CD4-positive, alpha-beta memory T cell (primary cell): ENCODE data around the gene TBC1D9. TPM values are rescaled to one million over a fixed set of nuclear protein-coding genes. Genes with fewer than 3 reads are reported as not detected.
"Not testable (repeated sequence)": the region's sequence is repeated elsewhere in the genome, so short reads cannot be mapped to it uniquely, and the experiment has no call there.

Source experiments
- CTCF ChIA-PET: fragments of 350-600 bp; sonication (Branson Sonifier 250); formaldehyde crosslinking; loops from one replicate; lab custom pipeline; 2021; ENCODE audit warnings: inconsistent platforms; ENCODE audit not compliant: partially characterized antibody; lab: Charles Lee
- POLR2A ChIA-PET: fragments of 350-600 bp; sonication (Branson Sonifier 250); formaldehyde crosslinking; loops from one replicate; lab custom pipeline; 2021; ENCODE audit not compliant: partially characterized antibody; lab: Charles Lee
- DNase-seq, 5 donors: peaks; one replicate each; pipeline versions ENCODE4 v3.0.0 to v3.0.0-alpha.2; 2020 to 2022; ENCODE audit warnings: mixed read lengths in 1 of 5
- H3K27ac ChIP-seq: one replicate; pipeline ENCODE4 v1.7.0; 2013; ENCODE audit warnings: low read depth, low read length
- H3K27me3 ChIP-seq: 2 replicates; pipeline ENCODE4 v1.7.0; 2013; ENCODE audit warnings: mild to moderate bottlenecking, low read length, moderate library complexity; ENCODE audit not compliant: insufficient read depth
- H3K36me3 ChIP-seq: 2 replicates; pipeline ENCODE4 v1.7.0; 2013; ENCODE audit warnings: mild to moderate bottlenecking, low read length, moderate library complexity; ENCODE audit not compliant: insufficient read depth
- H3K4me1 ChIP-seq: 2 replicates; pipeline ENCODE4 v1.7.0; 2013; ENCODE audit warnings: mild to moderate bottlenecking, low read length, moderate library complexity; ENCODE audit not compliant: insufficient read depth
- H3K4me3 ChIP-seq, 2 donors: one replicate each; pipeline ENCODE4 v1.7.0; 2013; ENCODE audit warnings: low read length in 2 of 2, mild to moderate bottlenecking in 1 of 2
- H3K9me3 ChIP-seq, 2 donors: one replicate each; pipeline ENCODE4 v1.7.0; 2013; ENCODE audit warnings: low read length in 2 of 2, control low read depth in 1 of 2; ENCODE audit not compliant: control insufficient read depth in 1 of 2
- H3K27ac Mint-ChIP-seq, 7 donors: one replicate each; pipeline ENCODE4 v1.8.0; 2020 to 2021; ENCODE audit warnings: mixed read lengths in 7 of 7, mild to moderate bottlenecking in 6 of 7, inconsistent platforms in 3 of 7, moderate library complexity in 3 of 7
- H3K27me3 Mint-ChIP-seq, 2 donors: one replicate each; pipeline ENCODE4 v1.8.0; 2020 to 2021; ENCODE audit warnings: mixed read lengths in 2 of 2
- H3K36me3 Mint-ChIP-seq, 2 donors: one replicate each; pipeline ENCODE4 v1.8.0; 2020 to 2021; ENCODE audit warnings: mixed read lengths in 2 of 2, inconsistent platforms in 1 of 2, mild to moderate bottlenecking in 1 of 2
- H3K4me1 Mint-ChIP-seq, 4 donors: one replicate each; pipeline ENCODE4 v1.8.0; 2020 to 2021; ENCODE audit warnings: mixed read lengths in 4 of 4, mild to moderate bottlenecking in 1 of 4
- H3K4me3 Mint-ChIP-seq, 8 donors: one replicate each; pipeline ENCODE4 v1.8.0; 2020 to 2021; ENCODE audit warnings: mixed read lengths in 8 of 8, mild to moderate bottlenecking in 7 of 8, moderate library complexity in 6 of 8, inconsistent platforms in 3 of 8
- H3K9me3 Mint-ChIP-seq, 8 donors: one replicate each; pipeline ENCODE4 v1.8.0; 2020 to 2021; ENCODE audit warnings: mixed read lengths in 8 of 8, mild to moderate bottlenecking in 5 of 8, inconsistent platforms in 3 of 8, moderate library complexity in 1 of 8
- intact Hi-C: fragments of 100-400 bp; cut with micrococcal nuclease; formaldehyde crosslinking; loops from one replicate; pipeline ENCODE4 v1.15.1; 2023
- polyA plus RNA-seq, 2 donors: library from polyadenylated mRNA; unstranded; fragments of 300-500 nt; fragmentation: Illumina TruSeq; gene quantifications; one replicate each; pipeline ENCODE4 v1.2.3, GENCODE V29; 2021
- total RNA-seq, 2 experiments: library from RNA; stranded (reverse); gene quantifications; one replicate each; pipeline ENCODE4 v1.2.3, GENCODE V29; 2021

The TBC1D9 gene
- total and polyA plus RNA-seq, 4 experiments from 2014 or later, result 0.34 to 0.67 (median 0.38) TPM; not detected in 1

- POLR2A ChIA-PET, result no interaction called here
- intact Hi-C loops, result no loop called here
- no peaks in the 10 kb centered on the region for H3K9me3 ChIP-seq
- H3K27me3 ChIP-seq, result no peaks in the 10 kb centered on the region
- H3K4me1 ChIP-seq, result no peaks in the 10 kb centered on the region
- no peak overlapping the region for H3K4me3 ChIP-seq
- Mint-ChIP-seq H3K27me3 (peaks cover 4 to 9% of the 10 kb centered on the region in 2 donors), H3K9me3 (peaks cover 0 to 9% (median 6%) of the 10 kb centered on the region in 8 donors), H3K27ac (no peak overlapping the region), H3K4me3 (no peak overlapping the region), H3K36me3 (no peaks in the 10 kb centered on the region), H3K4me1 (no peaks in the 10 kb centered on the region)
- DNase-seq, result no peak
- H3K27ac ChIP-seq, result no peak overlapping the region
- no peaks in the 10 kb centered on the region for H3K36me3 ChIP-seq
- CTCF ChIA-PET, result no interaction called here
Observed at GRCh38 chr4:140790171-140790570, 34.0 kb upstream of the TBC1D9 start.

DNA sequence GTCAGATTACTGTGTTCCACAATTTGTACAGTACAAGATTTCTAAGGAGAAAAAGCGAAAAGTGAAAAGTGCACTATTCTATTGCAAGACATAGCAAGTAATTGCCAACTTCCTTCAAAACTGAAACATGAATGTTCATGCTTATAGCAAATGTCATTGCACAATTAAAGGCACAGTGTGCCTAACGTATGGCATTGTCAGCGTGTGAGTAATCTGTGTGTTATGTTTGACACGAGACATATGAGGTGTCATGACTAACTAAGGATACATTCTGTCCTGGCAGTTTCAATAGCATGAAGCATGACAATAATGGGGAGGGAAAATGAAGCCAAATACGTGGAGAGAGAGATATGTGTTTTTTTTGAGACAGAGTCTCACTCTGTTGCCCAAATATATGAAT lies 33.6 kb upstream of the TBC1D9 start:
- no peak overlapping the region for H3K4me3 Mint-ChIP-seq
- no peaks in the 10 kb centered on the region for H3K4me1 ChIP-seq
- no peak overlapping the region for H3K4me3 ChIP-seq
- intact Hi-C loops, result no loop called here
- H3K27me3 ChIP-seq, result no peaks in the 10 kb centered on the region
- H3K27ac ChIP-seq, result no peak overlapping the region
- no peaks in the 10 kb centered on the region for H3K4me1 Mint-ChIP-seq
- no peaks in the 10 kb centered on the region for H3K36me3 ChIP-seq
- POLR2A ChIA-PET, result no interaction called here
- no peak for DNase-seq
- CTCF ChIA-PET, result no interaction called here
- no peak overlapping the region for H3K27ac Mint-ChIP-seq
- no peaks in the 10 kb centered on the region for H3K36me3 Mint-ChIP-seq
- no peaks in the 10 kb centered on the region for H3K9me3 ChIP-seq
- peaks cover 4 to 9% of the 10 kb centered on the region in 2 donors for H3K27me3 Mint-ChIP-seq
- peaks cover 0 to 9% (median 6%) of the 10 kb centered on the region in 8 donors for H3K9me3 Mint-ChIP-seq

DNA sequence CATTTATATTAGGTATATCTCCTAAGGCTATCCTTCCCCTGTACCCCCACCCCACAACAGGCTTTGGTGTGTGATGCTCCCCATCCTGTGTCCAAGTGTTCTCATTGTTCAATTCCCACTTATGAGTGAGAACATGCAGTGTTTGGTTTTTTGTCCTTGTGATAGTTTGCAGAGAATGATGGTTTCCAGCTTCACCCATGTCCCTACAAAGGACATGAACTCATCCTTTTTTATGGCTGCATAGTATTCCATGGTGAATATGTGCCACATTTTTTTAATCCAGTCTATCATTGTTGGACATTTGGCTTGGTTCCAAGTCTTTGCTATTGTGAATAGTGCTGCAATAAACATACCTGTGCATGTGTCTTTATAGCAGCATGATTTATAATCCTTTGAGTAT lies 26.6 kb upstream of the TBC1D9 start:
- H3K27ac ChIP-seq, H3K36me3 Mint-ChIP-seq, H3K4me1 Mint-ChIP-seq, intact Hi-C loops, H3K4me3 ChIP-seq, CTCF ChIA-PET, POLR2A ChIA-PET, H3K9me3 ChIP-seq, H3K4me1 ChIP-seq, H3K36me3 ChIP-seq, H3K9me3 Mint-ChIP-seq, H3K27me3 ChIP-seq, H3K27ac Mint-ChIP-seq, H3K4me3 Mint-ChIP-seq, DNase-seq, H3K27me3 Mint-ChIP-seq: not testable (repeated sequence)

DNA sequence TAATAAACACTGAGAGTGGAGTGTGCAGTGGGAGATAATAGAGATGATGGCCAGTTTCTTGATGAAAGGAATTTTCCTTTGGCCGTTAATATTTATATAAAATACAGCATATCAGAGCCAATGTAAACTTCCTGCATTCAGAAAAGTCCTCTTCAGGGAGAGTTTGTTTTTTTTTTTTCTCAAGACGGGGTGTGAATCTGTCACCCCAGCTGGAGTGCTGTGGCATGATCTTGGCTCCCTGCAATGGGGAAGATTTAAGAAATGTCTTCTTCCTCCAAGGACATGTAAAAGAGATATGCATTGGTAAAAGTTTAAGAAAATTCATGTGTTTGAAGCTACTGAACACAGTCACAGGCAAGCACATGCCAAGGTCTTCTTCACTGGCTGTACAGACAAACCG lies 25.4 kb upstream of the TBC1D9 start:
- H3K9me3 ChIP-seq, result no peaks in the 10 kb centered on the region
- Mint-ChIP-seq H3K4me3 (no peak overlapping the region), H3K4me1 (no peaks in the 10 kb centered on the region), H3K36me3 (no peaks in the 10 kb centered on the region), H3K27me3 (peaks cover 0 to 4% of the 10 kb centered on the region in 2 donors), H3K9me3 (peaks cover 0 to 5% (median under 1%) of the 10 kb centered on the region in 8 donors), H3K27ac (no peak overlapping the region)
- H3K4me1 ChIP-seq, result no peaks in the 10 kb centered on the region
- intact Hi-C loops, result no loop called here
- ChIA-PET POLR2A (no interaction called here), CTCF (no interaction called here)
- no peak overlapping the region for H3K27ac ChIP-seq
- no peaks in the 10 kb centered on the region for H3K36me3 ChIP-seq
- H3K27me3 ChIP-seq, result no peaks in the 10 kb centered on the region
- no peak overlapping the region for H3K4me3 ChIP-seq
- DNase-seq, result no peak

GRCh38 chr4:140777894-140778293 lies 21.7 kb upstream of the TBC1D9 start:
- H3K36me3 ChIP-seq, result no peaks in the 10 kb centered on the region
- H3K4me1 ChIP-seq, result no peaks in the 10 kb centered on the region
- ChIA-PET POLR2A (no interaction called here), CTCF (no interaction called here)
- H3K9me3 ChIP-seq, result no peaks in the 10 kb centered on the region
- intact Hi-C loops, result no loop called here
- Mint-ChIP-seq H3K9me3 (no peaks in the 10 kb centered on the region), H3K4me3 (no peak overlapping the region), H3K36me3 (no peaks in the 10 kb centered on the region), H3K27me3 (peaks cover 4% of the 10 kb centered on the region in 2 donors), H3K4me1 (no peaks in the 10 kb centered on the region), H3K27ac (no peak overlapping the region)
- DNase-seq, result no peak
- H3K27me3 ChIP-seq, result no peaks in the 10 kb centered on the region
- no peak overlapping the region for H3K27ac ChIP-seq
- no peak overlapping the region for H3K4me3 ChIP-seq

GRCh38 chr4:140777386-140777785 lies 21.2 kb upstream of the TBC1D9 start:
- ChIA-PET POLR2A (no interaction called here), CTCF (no interaction called here)
- Mint-ChIP-seq H3K27ac (no peak overlapping the region), H3K4me3 (no peak overlapping the region), H3K4me1 (no peaks in the 10 kb centered on the region), H3K27me3 (peaks cover 4 to 5% of the 10 kb centered on the region in 2 donors), H3K9me3 (no peaks in the 10 kb centered on the region), H3K36me3 (no peaks in the 10 kb centered on the region)
- no peaks in the 10 kb centered on the region for H3K27me3 ChIP-seq
- no peak for DNase-seq
- H3K36me3 ChIP-seq, result no peaks in the 10 kb centered on the region
- H3K4me3 ChIP-seq, result no peak overlapping the region
- intact Hi-C loops, result no loop called here
- no peak overlapping the region for H3K27ac ChIP-seq
- H3K9me3 ChIP-seq, result no peaks in the 10 kb centered on the region
- H3K4me1 ChIP-seq, result no peaks in the 10 kb centered on the region

DNA sequence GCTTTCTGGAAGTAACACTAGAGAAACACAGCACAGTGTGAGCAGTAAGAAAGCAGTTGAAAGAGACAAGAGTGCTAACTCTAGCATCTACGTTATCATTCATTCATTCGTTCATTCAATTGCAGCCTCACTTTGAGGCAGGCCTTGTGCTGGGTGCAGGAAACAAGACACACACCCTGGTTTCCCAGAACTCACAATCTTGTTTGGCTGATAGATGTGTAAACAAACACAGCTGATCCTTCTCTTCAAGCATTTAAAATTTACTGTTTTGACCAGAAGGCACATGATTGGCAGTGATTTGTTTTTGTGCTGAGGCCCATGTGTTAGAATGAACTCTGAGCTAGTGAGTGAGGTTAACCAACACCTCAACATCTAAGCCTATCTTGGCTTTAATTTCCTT lies 20.4 kb upstream of the TBC1D9 start:
- DNase-seq, result no peak
- ChIA-PET POLR2A (no interaction called here), CTCF (no interaction called here)
- no peaks in the 10 kb centered on the region for H3K9me3 ChIP-seq
- no peaks in the 10 kb centered on the region for H3K36me3 ChIP-seq
- no peaks in the 10 kb centered on the region for H3K4me1 ChIP-seq
- H3K4me3 ChIP-seq, result no peak overlapping the region
- H3K36me3 Mint-ChIP-seq, result no peaks in the 10 kb centered on the region
- no peak overlapping the region for H3K4me3 Mint-ChIP-seq
- H3K27me3 Mint-ChIP-seq, result peaks cover 4 to 5% of the 10 kb centered on the region in 2 donors
- no peaks in the 10 kb centered on the region for H3K9me3 Mint-ChIP-seq
- H3K27ac Mint-ChIP-seq, result no peak overlapping the region
- no peaks in the 10 kb centered on the region for H3K4me1 Mint-ChIP-seq
- H3K27me3 ChIP-seq, result no peaks in the 10 kb centered on the region
- H3K27ac ChIP-seq, result no peak overlapping the region
- intact Hi-C loops, result no loop called here

- Histone ChIP-seq H3K4me1 (no peaks in the 10 kb centered on the region), H3K9me3 (no peaks in the 10 kb centered on the region), H3K4me3 (no peak overlapping the region), H3K27me3 (no peaks in the 10 kb centered on the region), H3K36me3 (no peaks in the 10 kb centered on the region), H3K27ac (no peak overlapping the region)
- DNase-seq, result no peak
- CTCF ChIA-PET, result no interaction called here
- H3K4me3 Mint-ChIP-seq, result no peak overlapping the region
- no peaks in the 10 kb centered on the region for H3K36me3 Mint-ChIP-seq
- peaks cover 5 to 7% of the 10 kb centered on the region in 2 donors for H3K27me3 Mint-ChIP-seq
- POLR2A ChIA-PET, result no interaction called here
- intact Hi-C loops, result no loop called here
- no peak overlapping the region for H3K27ac Mint-ChIP-seq
- H3K4me1 Mint-ChIP-seq, result no peaks in the 10 kb centered on the region
- no peaks in the 10 kb centered on the region for H3K9me3 Mint-ChIP-seq
Observed at GRCh38 chr4:140774956-140775355, 18.8 kb upstream of the TBC1D9 start.
